ENCODE measurements around the gene CARTPT. TPM values are rescaled to one million over a fixed set of nuclear protein-coding genes. Genes with fewer than 3 reads are reported as not detected.

The CARTPT gene
- total RNA-seq, 2 experiments from 2014 or later: not detected

- peaks cover 6% of the 10 kb centered on the region for H3K4me1 Mint-ChIP-seq (ENCODE audit: low read depth)
- H3K4me3 ChIP-seq (ENCODE audit: low read length): no peak overlapping the region
These were observed 21.1 kb upstream of the CARTPT start for GRCh38 chr5:71697967-71698366.

GRCh38 chr5:71699233-71699632, 19.8 kb upstream of the CARTPT start:
- no peak overlapping the region for H3K4me3 ChIP-seq (ENCODE audit: low read length)
- H3K27ac ChIP-seq (ENCODE audit: low read depth in 1 of 2, low read length in 2 of 2): no peak overlapping the region
- no peak for TF ChIP-seq CTCF (IDR thresholded peaks at IDR 0.05)
- peaks cover 6% of the 10 kb centered on the region for H3K4me1 Mint-ChIP-seq (ENCODE audit: low read depth)
- DNase-seq (no peak), ATAC-seq (ENCODE audit: poor library complexity) (no peak)
- no peak overlapping the region for H3K4me3 Mint-ChIP-seq
- H3K27ac Mint-ChIP-seq: no peak overlapping the region
- no peaks in the 10 kb centered on the region for H3K9me3 Mint-ChIP-seq
- peaks cover 0 to 13% of the 10 kb centered on the region in 2 experiments for H3K9me3 ChIP-seq (ENCODE audit: control insufficient read depth in 1 of 2, insufficient read depth in 1 of 2, low read length in 2 of 2)
- H3K36me3 ChIP-seq (ENCODE audit: insufficient read depth, low read length): no peaks in the 10 kb centered on the region
- H3K36me3 Mint-ChIP-seq (ENCODE audit: low read depth): no peaks in the 10 kb centered on the region
- H3K27me3 Mint-ChIP-seq: peaks cover 11% of the 10 kb centered on the region
- H3K27me3 ChIP-seq (ENCODE audit: control insufficient read depth in 1 of 2, insufficient read depth in 2 of 2, low read length in 2 of 2): peaks cover 0 to 3% of the 10 kb centered on the region in 2 experiments
- peaks cover 5% of the 10 kb centered on the region for H3K4me1 ChIP-seq (ENCODE audit: insufficient read depth, low read length)
- intact Hi-C loops (cut with DNase I, micrococcal nuclease): no loop called here
- ChIA-PET POLR2A (no interaction called here), CTCF (no interaction called here)

More at GRCh38 chr5:71697967-71698366, 21.1 kb upstream of the CARTPT start:
- no peak overlapping the region for H3K27ac ChIP-seq (ENCODE audit: low read depth in 1 of 2, low read length in 2 of 2)
- intact Hi-C loops (cut with DNase I, micrococcal nuclease): no loop called here
- POLR2A ChIA-PET: no interaction called here
- peaks cover 20% of the 10 kb centered on the region for H3K27me3 Mint-ChIP-seq
- peaks cover 5% of the 10 kb centered on the region for H3K4me1 ChIP-seq (ENCODE audit: insufficient read depth, low read length)
- H3K27ac Mint-ChIP-seq: no peak overlapping the region
- peaks cover 0 to 7% of the 10 kb centered on the region in 2 experiments for H3K27me3 ChIP-seq (ENCODE audit: control insufficient read depth in 1 of 2, insufficient read depth in 2 of 2, low read length in 2 of 2)
- no peak for ATAC-seq (ENCODE audit: poor library complexity)
- peaks cover 0 to 13% of the 10 kb centered on the region in 2 experiments for H3K9me3 ChIP-seq (ENCODE audit: control insufficient read depth in 1 of 2, insufficient read depth in 1 of 2, low read length in 2 of 2)
- H3K4me3 Mint-ChIP-seq: no peak overlapping the region
- H3K36me3 Mint-ChIP-seq (ENCODE audit: low read depth): no peaks in the 10 kb centered on the region
- H3K9me3 Mint-ChIP-seq: no peaks in the 10 kb centered on the region
- no peak for DNase-seq
- CTCF ChIA-PET: no interaction called here
- H3K36me3 ChIP-seq (ENCODE audit: insufficient read depth, low read length): no peaks in the 10 kb centered on the region
- TF ChIP-seq CTCF (IDR thresholded peaks at IDR 0.05): peak; percentile 13

GRCh38 chr5:71699751-71700150, 19.3 kb upstream of the CARTPT start:
- Mint-ChIP-seq H3K4me1 (ENCODE audit: low read depth) (peaks cover 6% of the 10 kb centered on the region), H3K27me3 (peaks cover 7% of the 10 kb centered on the region), H3K36me3 (ENCODE audit: low read depth) (no peaks in the 10 kb centered on the region), H3K9me3 (no peaks in the 10 kb centered on the region), H3K27ac (no peak overlapping the region), H3K4me3 (no peak overlapping the region)
- no peak overlapping the region for H3K27ac ChIP-seq (ENCODE audit: low read depth in 1 of 2, low read length in 2 of 2)
- DNase-seq: no peak
- intact Hi-C loops (cut with DNase I, micrococcal nuclease): no loop called here
- no peak for ATAC-seq (ENCODE audit: poor library complexity)
- no peak for TF ChIP-seq CTCF (IDR thresholded peaks at IDR 0.05)
- H3K36me3 ChIP-seq (ENCODE audit: insufficient read depth, low read length): no peaks in the 10 kb centered on the region
- POLR2A ChIA-PET: no interaction called here
- H3K4me1 ChIP-seq (ENCODE audit: insufficient read depth, low read length): peaks cover 5% of the 10 kb centered on the region
- H3K9me3 ChIP-seq (ENCODE audit: control insufficient read depth in 1 of 2, insufficient read depth in 1 of 2, low read length in 2 of 2): peaks cover 0 to 13% of the 10 kb centered on the region in 2 experiments
- CTCF ChIA-PET: no interaction called here
- no peak overlapping the region for H3K4me3 ChIP-seq (ENCODE audit: low read length)
- H3K27me3 ChIP-seq (ENCODE audit: control insufficient read depth in 1 of 2, insufficient read depth in 2 of 2, low read length in 2 of 2): no peaks in the 10 kb centered on the region

Measured in CD4-positive, alpha-beta T cell (primary cell).